COLO668 (cell line): Measurements from ENCODE around the gene HOXA7.

ENCODE experiments used
- DNase-seq: peaks from one replicate; lab custom pipeline; 2025; ENCODE audit not compliant: unreplicated experiment; lab: John Stamatoyannopoulos, UW

Gene HOXA7

GRCh38 chr7:27193335-27194001 lies 37.0 kb upstream of the HOXA7 start:
- no peak for DNase-seq

GRCh38 chr7:27192546-27193334 lies 36.3 kb upstream of the HOXA7 start:
- no peak for DNase-seq

GRCh38 chr7:27191833-27192545 lies 35.5 kb upstream of the HOXA7 start:
- no peak for DNase-seq

GRCh38 chr7:27191161-27191731 lies 34.8 kb upstream of the HOXA7 start:
- no peak for DNase-seq

- DNase-seq = no peak
Observed at GRCh38 chr7:27189997-27190748, 33.7 kb upstream of the HOXA7 start.

- no peak for DNase-seq
Observed at GRCh38 chr7:27189295-27189996, 33.0 kb upstream of the HOXA7 start.

GRCh38 chr7:27188386-27189294 lies 32.2 kb upstream of the HOXA7 start:
- no peak for DNase-seq

GRCh38 chr7:27187475-27188385 lies 31.3 kb upstream of the HOXA7 start:
- no peak for DNase-seq

- DNase-seq = no peak
Observed at GRCh38 chr7:27186668-27187474, 30.4 kb upstream of the HOXA7 start.

GRCh38 chr7:27185854-27186667 lies 29.6 kb upstream of the HOXA7 start:
- DNase-seq = no peak

- DNase-seq = no peak
Observed at GRCh38 chr7:27185013-27185853, 28.8 kb upstream of the HOXA7 start, which contains the start of gene HOXA11. Gene HOXA11, minus strand, starts transcription at chr7:27185232. Its CDS starts 88 bp downstream, at chr7:27185144.

GRCh38 chr7:27184337-27185012 lies 28.0 kb upstream of the HOXA7 start:
- DNase-seq = peak; percentile 79

- DNase-seq = no peak
Observed at GRCh38 chr7:27183682-27184336, 27.3 kb upstream of the HOXA7 start.
